ENCODE measurements around the gene AGBL3. TPM values are rescaled to one million over a fixed set of nuclear protein-coding genes. Genes with fewer than 3 reads are reported as not detected.

AGBL3 gene
- total and polyA plus RNA-seq, 2 of the 8 experiments (the other 6 are each of a cell fraction or from before 2014, with no cell fraction given), result 1.1 to 1.9 TPM

- Histone ChIP-seq H2AFZ (ENCODE audit: low read length) (no peak overlapping the region), H3K4me2 (ENCODE audit: insufficient read depth in 1 of 2, low read depth in 2 of 2, low read length in 2 of 2) (0 out of 4 replicates have a peak overlapping the region, but pooled peaks of 1 of the 2 experiments have one; percentile 9), H4K8ac (ENCODE audit: extremely low read depth, insufficient read depth, low read length) (no peak overlapping the region), H2BK20ac (ENCODE audit: low read length) (no peak overlapping the region), H3K4ac (replicated peaks; ENCODE audit: insufficient read length, low read depth, low read length) (no peak overlapping the region), H2BK15ac (ENCODE audit: low read length) (no peak overlapping the region), H2AK5ac (ENCODE audit: low read depth, low read length) (no peak overlapping the region), H3K23me2 (ENCODE audit: low read depth, low read length) (no peaks in the 10 kb centered on the region), H3K9ac (replicated peaks in 1 of 4; ENCODE audit: extremely low read depth in 1 of 4, low read depth in 3 of 4, low read length in 3 of 4) (no peak overlapping the region; a peak in 1 of 7 replicates), H3K4me1 (replicated peaks in 1 of 4; ENCODE audit: control insufficient read depth in 3 of 4, insufficient read depth in 4 of 4, low read length in 3 of 4) (peaks cover 0 to 3% (median 2%) of the 10 kb centered on the region in 4 experiments; a peak in 3 of 7 replicates), H4K91ac (replicated peaks; ENCODE audit: insufficient read length, low read length) (no peak overlapping the region), H2BK5ac (ENCODE audit: low read depth, low read length) (0 out of 2 replicates have a peak overlapping the region, but pooled peaks have one; percentile 40), H3K27ac (ENCODE audit: low read depth, low read length) (no peak overlapping the region), H3K56ac (replicated peaks; ENCODE audit: insufficient read length, low read depth, low read length) (no peak overlapping the region), H3K79me1 (ENCODE audit: low read depth, low read length) (no peaks in the 10 kb centered on the region), H4K20me1 (replicated peaks in 1 of 2; ENCODE audit: control insufficient read depth in 1 of 2, insufficient read depth in 2 of 2, low read length in 2 of 2) (no peaks in the 10 kb centered on the region), H4K5ac (ENCODE audit: insufficient read length, low read depth, low read length) (no peak overlapping the region), H3K23ac (ENCODE audit: insufficient read length) (no peak overlapping the region), H3K9me3 (ENCODE audit: insufficient read depth in 2 of 2, low read depth in 1 of 2, low read length in 1 of 2) (peaks cover 21 to 27% of the 10 kb centered on the region in 2 experiments), H3K14ac (ENCODE audit: insufficient read length) (no peak overlapping the region), H2BK12ac (ENCODE audit: low read depth, low read length) (peak overlapping the region; percentile 60), H3K27me3 (replicated peaks in 1 of 4; ENCODE audit: control insufficient read depth in 3 of 4, extremely low read depth in 1 of 4, insufficient read depth in 3 of 4, low read length in 3 of 4) (no peaks in the 10 kb centered on the region), H3K18ac (ENCODE audit: extremely low read depth, low read length) (no peak overlapping the region), H3K4me3 (ENCODE audit: extremely low read depth in 1 of 4, insufficient read depth in 2 of 4, low read depth in 3 of 4, low read length in 4 of 4) (no peak overlapping the region), H2BK120ac (replicated peaks; ENCODE audit: low read depth, low read length) (no peak overlapping the region), H3K36me3 (ENCODE audit: control insufficient read depth in 2 of 4, insufficient read depth in 4 of 4, low read length in 3 of 4) (peaks cover 0 to 8% (median 1%) of the 10 kb centered on the region in 4 experiments; a peak in 3 of 8 replicates), H3K79me2 (ENCODE audit: control insufficient read depth in 1 of 2, insufficient read depth in 2 of 2, low read length in 2 of 2) (no peaks in the 10 kb centered on the region)
- DNase-seq (ENCODE audit: low read depth in 1 of 2, low spot score in 2 of 2) (peak in 1 of 2 experiments; percentile 39), FAIRE-seq (no peak)
- WGBS, 2 experiments (ENCODE audit: extremely low coverage in 1 of 2, insufficient coverage in 1 of 2, insufficient read length in 1 of 2, insufficient replicate concordance in 2 of 2, low coverage in 1 of 2, low lambda C conversion rate in 2 of 2, missing lambda C conversion rate in 1 of 2), result 89% methylated on average over 9 of the region's 9 CpGs; no CpG with 5 or more reads in 1 of the 2 experiments
- ChIA-PET POLR2A (ENCODE audit: partially characterized antibody) (interaction anchor here (4.3 kb wide), 1 partner anchor 13 kb away, joined by 20 read pairs; no protein-coding TSS in a partner anchor), CTCF (ENCODE audit: partially characterized antibody) (interaction anchor here (0.6 to 1.7 kb wide), 3 partner anchors 7 to 885 kb away, joined by 3 to 4 read pairs (median 4); no protein-coding TSS in a partner anchor)
- TF ChIP-seq BACH1 (IDR thresholded peaks at IDR 0.05; ENCODE audit: low read length) (peak; percentile 72), SP2 (IDR thresholded peaks at IDR 0.05; ENCODE audit: low read length) (no peak), SRF (IDR thresholded peaks at IDR 0.05; ENCODE audit: low read depth, low read length) (0 out of 2 replicates have a peak, but pooled peaks have one; percentile 31), TEAD4 (IDR thresholded peaks at IDR 0.05; ENCODE audit: low read depth, low read length) (0 out of 2 replicates have a peak, but pooled peaks have one; percentile 48), CEBPB (IDR thresholded peaks at IDR 0.05; ENCODE audit: low read depth, low read length) (0 out of 2 replicates have a peak, but pooled peaks have one; percentile 23), MAFK (IDR thresholded peaks at IDR 0.05; ENCODE audit: low read depth, low read length) (peak; percentile 41), KDM1A (IDR thresholded peaks at IDR 0.05; ENCODE audit: borderline replicate concordance, low read length) (no peak)
These were observed 190.9 kb downstream of the AGBL3 start for GRCh38 chr7:135177028-135177696.

All from H1 (cell line).